Aorta (tissue), 5 donors: Measurements from ENCODE around the gene LIM2. TPM values are rescaled to one million over a fixed set of nuclear protein-coding genes. Genes with fewer than 3 reads are reported as not detected.
"Not testable (repeated sequence)": the region's sequence is repeated elsewhere in the genome, so short reads cannot be mapped to it uniquely, and the experiment has no call there.

Source experiments
- ATAC-seq: fragments of 200-7000 bp; cut with Tn5 transposase; one replicate; pipeline ENCODE4 v1.9.1; 2022; ENCODE audit warnings: moderate library complexity; ENCODE audit not compliant: low FRiP score
- DNase-seq, 2 donors: peaks; one replicate each; pipeline ENCODE4 v3.0.0-alpha.2; 2020
- H3K27ac ChIP-seq, 2 donors: one replicate each; pipeline ENCODE4 v1.5.1; 2013; ENCODE audit warnings: low read length in 2 of 2, mild to moderate bottlenecking in 2 of 2, moderate library complexity in 2 of 2, control low read depth in 1 of 2, inconsistent platforms in 1 of 2, low read depth in 1 of 2
- H3K27me3 ChIP-seq, 2 donors: one replicate each; pipeline ENCODE4 v1.6.1; 2013; ENCODE audit warnings: control low read depth in 1 of 2, low read length in 1 of 2, mild to moderate bottlenecking in 1 of 2, moderate library complexity in 1 of 2; ENCODE audit not compliant: insufficient read depth in 2 of 2, control insufficient read depth in 1 of 2
- H3K36me3 ChIP-seq, 2 donors: one replicate each; pipeline ENCODE4 v1.6.1; 2013; ENCODE audit warnings: control low read depth in 1 of 2, low read length in 1 of 2, mild to moderate bottlenecking in 1 of 2; ENCODE audit not compliant: insufficient read depth in 2 of 2, control insufficient read depth in 1 of 2
- H3K4me1 ChIP-seq, 2 donors: one replicate each; pipeline ENCODE4 v1.6.1; 2013; ENCODE audit warnings: low read length in 2 of 2, control low read depth in 1 of 2, mild to moderate bottlenecking in 1 of 2, moderate library complexity in 1 of 2; ENCODE audit not compliant: insufficient read depth in 2 of 2, control insufficient read depth in 1 of 2
- H3K4me3 ChIP-seq, 2 donors: one replicate each; pipeline ENCODE4 v1.5.1; 2013; ENCODE audit warnings: low read length in 2 of 2, control low read depth in 1 of 2, mild to moderate bottlenecking in 1 of 2
- H3K9me3 ChIP-seq: one replicate; pipeline ENCODE4 v1.6.1; 2013; ENCODE audit warnings: mild to moderate bottlenecking, low read length; ENCODE audit not compliant: control insufficient read depth
- WGBS, 2 donors: extraction: QIAGEN DNeasy Blood & Tissue Kit; methylation state at CpG; one replicate each; pipeline ENCODE4 v1.1.7; 2013; 5-methylcytosine and 5-hydroxymethylcytosine counted together
- intact Hi-C, 2 donors: fragments of 100-400 bp; cut with DNase I; formaldehyde crosslinking; loops; one replicate each; pipeline versions ENCODE4 v1.14.2 to v1.15.0; 2022
- polyA plus RNA-seq, 2 donors: library from polyadenylated mRNA; stranded (reverse); fragments of 200-250 nt; gene quantifications; one replicate each; pipeline ENCODE4 v1.2.3, GENCODE V29; 2013
- total RNA-seq, 2 donors: library from RNA; stranded (reverse); fragmentation: NEBNext Ultra II Directional; extraction: Animal tissue kit (Norgen Biotek cat#: 25700); gene quantifications; one replicate each; pipeline ENCODE4 v1.2.1, GENCODE V29; 2021
- donor health status: healthy with polysubstance abuse.
- donor health status: Bipolar disorder and iron deficiency.
- donor health status: DM: no; HTN: no; CAD: no.
- donor health status: DM: no; HTN: no; CAD: no.
- donor health status: DM: yes; HTN: yes; CAD: no.

LIM2 gene
- total and polyA plus RNA-seq, 4 donors: not detected

- H3K4me3 ChIP-seq: no peak overlapping the region
- 85 to 86% methylated on average over 2 of the region's 2 CpGs for WGBS, 2 donors
- intact Hi-C loops: no loop called here
- H3K36me3 ChIP-seq: no peaks in the 10 kb centered on the region
- no peaks in the 10 kb centered on the region for H3K9me3 ChIP-seq
- no peaks in the 10 kb centered on the region for H3K27me3 ChIP-seq
- H3K4me1 ChIP-seq: no peaks in the 10 kb centered on the region
- peak in 1 of 2 donors; percentile 14 for DNase-seq
- no peak for ATAC-seq
- no peak overlapping the region for H3K27ac ChIP-seq
These were observed 30.9 kb upstream of the LIM2 start for GRCh38 chr19:51418707-51419106.

DNA sequence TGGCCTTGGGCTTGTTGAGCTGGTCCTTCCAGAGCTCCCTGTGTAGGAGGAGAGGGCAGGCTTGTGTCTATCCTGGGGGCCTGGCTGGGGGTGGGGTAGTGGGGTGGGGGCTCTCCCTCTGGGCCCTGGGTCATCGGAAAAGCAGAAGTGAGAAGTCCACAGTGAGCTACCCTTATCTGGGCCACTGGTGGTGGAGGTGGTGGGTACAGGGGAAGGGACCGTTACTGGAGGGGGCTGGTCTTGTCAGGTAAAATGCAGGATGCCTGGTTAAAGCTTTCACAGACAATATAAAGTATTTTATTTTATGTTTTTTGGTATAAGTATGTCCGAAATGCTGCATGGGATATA, 30.0 kb upstream of the LIM2 start:
- Histone ChIP-seq H3K9me3 (no peaks in the 10 kb centered on the region), H3K27ac (no peak overlapping the region), H3K27me3 (no peaks in the 10 kb centered on the region), H3K4me1 (no peaks in the 10 kb centered on the region), H3K36me3 (no peaks in the 10 kb centered on the region), H3K4me3 (no peak overlapping the region)
- WGBS, 2 donors: 67 to 84% methylated on average over 3 of the region's 3 CpGs
- peak; percentile 9 for ATAC-seq
- intact Hi-C loops: no loop called here
- DNase-seq: no peak

DNA sequence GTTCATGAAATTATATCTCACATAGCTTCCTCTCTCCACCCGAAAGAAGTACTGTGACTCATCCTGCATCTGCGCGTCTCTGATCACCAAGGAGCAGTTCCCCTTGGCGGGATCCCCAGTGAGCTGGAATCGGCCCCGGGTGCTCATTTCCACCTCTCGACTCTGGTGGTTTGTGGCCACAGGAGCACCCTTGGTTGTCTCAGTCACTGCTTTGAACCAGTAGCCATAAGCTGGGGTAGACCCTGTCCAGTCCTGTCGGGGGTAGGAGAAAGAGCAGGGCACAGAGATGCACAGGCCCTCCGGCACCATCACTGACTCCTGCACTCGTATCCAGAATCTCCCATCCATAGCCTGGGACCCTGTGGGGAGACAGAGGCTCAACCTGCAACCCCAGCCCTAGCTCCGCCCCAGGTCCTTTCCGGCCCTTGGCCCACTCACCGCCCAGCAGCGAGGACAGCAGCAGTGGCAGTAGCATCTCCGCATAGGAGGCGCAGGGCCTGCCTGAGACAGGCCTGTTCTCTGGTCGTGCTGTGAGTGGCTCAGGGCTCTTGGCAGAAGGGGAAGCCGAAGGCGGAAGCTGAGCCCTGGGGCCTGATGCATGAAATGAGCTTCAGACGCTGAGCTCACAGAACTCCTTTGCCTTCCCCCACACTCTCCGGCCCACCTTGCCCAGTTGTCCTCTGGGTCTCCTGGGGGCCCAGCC, 29.5 kb upstream of the LIM2 start, which contains the start of gene SIGLEC10:
SIGLEC10 (minus strand) TSS at position 536 of the 703 bp plus-strand sequence; CDS start at position 475, 61 bp downstream.
- no peaks in the 10 kb centered on the region for H3K4me1 ChIP-seq
- 60 to 66% methylated on average over 20 to 21 of the region's 21 CpGs for WGBS, 2 donors
- ATAC-seq: peak; percentile 19
- H3K27me3 ChIP-seq: no peaks in the 10 kb centered on the region
- DNase-seq: peak; percentile 80 to 84
- H3K4me3 ChIP-seq: no peak within 1 kb of the TSS
- intact Hi-C loops: no loop called here
- no peaks in the 10 kb centered on the region for H3K36me3 ChIP-seq
- H3K9me3 ChIP-seq: no peaks in the 10 kb centered on the region
- no peak within 1 kb of the TSS for H3K27ac ChIP-seq

DNA sequence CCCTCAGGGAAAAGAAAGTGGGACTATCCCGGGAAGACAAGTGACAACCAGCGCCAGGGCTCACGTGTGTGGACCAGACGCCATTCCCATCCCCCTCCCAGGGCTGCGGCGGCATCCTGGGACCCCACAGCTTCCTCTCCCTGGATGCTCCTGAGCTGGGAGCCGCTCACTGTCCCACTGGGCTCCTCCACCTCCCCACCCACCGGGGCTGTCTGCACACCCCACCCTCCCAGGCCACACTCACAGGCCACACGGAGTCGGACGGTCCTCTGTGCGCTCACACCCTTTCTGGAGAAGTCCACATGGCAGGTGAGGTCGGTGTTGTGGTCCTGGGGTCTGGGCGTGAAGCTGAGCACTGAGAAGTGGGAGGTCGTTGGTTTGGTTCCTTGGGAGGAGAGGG, 28.6 kb upstream of the LIM2 start:
- H3K9me3 ChIP-seq, intact Hi-C loops, H3K27me3 ChIP-seq, ATAC-seq, H3K27ac ChIP-seq, H3K4me1 ChIP-seq, H3K4me3 ChIP-seq, H3K36me3 ChIP-seq: not testable (repeated sequence)
- 78% methylated on average over 10 to 15 of the region's 15 CpGs for WGBS, 2 donors
- DNase-seq: peak in 1 of 2 donors; percentile 52

- no peaks in the 10 kb centered on the region for H3K9me3 ChIP-seq
- WGBS, 2 donors: 83 to 86% methylated on average over 12 of the region's 12 CpGs
- DNase-seq (peak in 1 of 2 donors; percentile 57), ATAC-seq (no peak)
- no peaks in the 10 kb centered on the region for H3K4me1 ChIP-seq
- no peak overlapping the region for H3K4me3 ChIP-seq
- no peak overlapping the region for H3K27ac ChIP-seq
- no peaks in the 10 kb centered on the region for H3K27me3 ChIP-seq
- intact Hi-C loops: no loop called here
- H3K36me3 ChIP-seq: no peaks in the 10 kb centered on the region
These were observed 27.4 kb upstream of the LIM2 start for GRCh38 chr19:51415187-51415586.

GRCh38 chr19:51410950-51411748, 23.4 kb upstream of the LIM2 start:
- peak in 1 of 2 donors; percentile 17 for DNase-seq
- intact Hi-C loops: no loop called here
- H3K4me1 ChIP-seq: no peaks in the 10 kb centered on the region
- H3K27me3 ChIP-seq: no peaks in the 10 kb centered on the region
- H3K4me3 ChIP-seq: no peak overlapping the region
- no peaks in the 10 kb centered on the region for H3K36me3 ChIP-seq
- H3K9me3 ChIP-seq: no peaks in the 10 kb centered on the region
- ATAC-seq: no peak
- 90 to 94% methylated on average over 15 of the region's 15 CpGs for WGBS, 2 donors
- H3K27ac ChIP-seq: no peak overlapping the region

DNA sequence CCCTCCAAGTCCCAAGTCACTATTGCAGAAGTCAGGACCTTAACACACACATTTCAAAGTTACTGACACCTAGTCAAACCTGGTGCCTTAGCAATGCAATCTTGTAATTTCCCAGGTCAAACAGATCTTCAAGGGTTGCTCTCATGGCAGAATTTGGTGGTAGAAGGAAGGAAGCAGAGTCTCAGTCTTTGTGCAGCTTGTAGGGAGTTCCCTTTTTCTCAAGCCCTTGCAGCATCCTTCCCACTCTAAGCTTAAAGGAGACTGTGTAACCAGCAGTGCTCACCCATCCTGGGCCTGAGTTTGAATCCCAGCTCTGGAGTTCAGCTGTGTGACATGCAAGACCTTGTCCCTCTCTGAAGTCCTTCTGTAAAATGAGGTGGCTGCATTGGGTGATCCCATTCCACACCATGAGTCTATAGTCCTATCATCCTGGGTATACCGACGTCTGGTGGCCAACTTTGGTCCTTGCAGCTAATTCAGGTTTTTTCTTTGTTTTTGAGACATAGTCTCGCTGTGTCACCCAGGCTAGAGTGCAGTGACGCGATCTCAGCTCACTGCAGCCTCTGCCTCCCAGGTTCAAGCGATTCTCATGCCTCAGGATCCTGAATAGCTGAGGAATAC, 19.8 kb upstream of the LIM2 start:
- intact Hi-C loops: no loop called here

DNA sequence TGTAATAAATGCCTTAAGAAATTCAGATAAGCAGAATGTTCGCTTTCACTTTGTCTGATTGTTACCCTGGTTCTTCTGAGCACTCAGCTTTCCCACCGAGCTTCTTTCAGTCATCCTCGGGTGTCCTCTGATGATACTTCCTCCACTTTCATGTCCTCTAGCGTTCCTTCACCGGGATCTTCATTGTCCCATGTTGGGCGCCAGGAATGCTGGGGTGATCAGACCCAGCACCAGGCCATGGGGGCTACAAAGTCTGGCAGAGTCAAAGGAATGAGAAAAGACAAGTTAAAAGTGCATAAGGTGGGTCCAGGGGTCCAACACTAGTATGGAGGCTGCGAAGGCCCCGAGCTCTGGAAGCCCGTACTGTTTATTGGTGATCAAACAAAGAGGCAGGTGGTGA, 14.3 kb upstream of the LIM2 start:
- Histone ChIP-seq H3K36me3 (no peaks in the 10 kb centered on the region), H3K27ac (no peak overlapping the region), H3K4me1 (no peaks in the 10 kb centered on the region), H3K4me3 (no peak overlapping the region), H3K9me3 (peaks cover 4% of the 10 kb centered on the region), H3K27me3 (no peaks in the 10 kb centered on the region)
- ATAC-seq (no peak), DNase-seq (peak in 1 of 2 donors; percentile 19)
- intact Hi-C loops: no loop called here
- whole genome bisulfite sequencing, 2 donors: 94 to 96% methylated on average over 9 of the region's 9 CpGs

More for the DNA sequence above, 19.8 kb upstream of the LIM2 start:
- H3K27me3 ChIP-seq: no peaks in the 10 kb centered on the region
- no peaks in the 10 kb centered on the region for H3K4me1 ChIP-seq
- DNase-seq: peak in 1 of 2 donors; percentile 7
- H3K4me3 ChIP-seq: no peak overlapping the region
- H3K27ac ChIP-seq: no peak overlapping the region
- 49 to 53% methylated on average over 6 of the region's 6 CpGs for WGBS, 2 donors
- H3K36me3 ChIP-seq: no peaks in the 10 kb centered on the region
- H3K9me3 ChIP-seq: peaks cover 1% of the 10 kb centered on the region
- no peak for ATAC-seq
